Prostate gland (tissue), 2 donors: ENCODE data around the gene ANTXR1. TPM values are rescaled to one million over a fixed set of nuclear protein-coding genes. Genes with fewer than 3 reads are reported as not detected.
A peak's percentile ranks its signal among the peaks of the same experiment; 100 is the strongest.

Experiments
- DNase-seq: peaks from one replicate; pipeline ENCODE4 v3.0.0-alpha.2; 2019; ENCODE audit warnings: low spot score
- H3K27ac ChIP-seq, 2 donors: fragments of 200-600 bp; sonication (generic); 2 replicates each; pipeline ENCODE4 v1.5.1; 2017 to 2019
- H3K27me3 ChIP-seq: fragments of 200-600 bp; sonication (generic); replicated peaks from 2 replicates; pipeline ENCODE4 v1.5.1; 2019; ENCODE audit not compliant: insufficient read depth
- H3K36me3 ChIP-seq, 2 donors: fragments of 200-600 bp; sonication (generic); 1 replicate in 1 of 2; 2 replicates in 1 of 2; pipeline versions ENCODE4 v1.5.1 to v1.8.1; 2017 to 2019
- H3K4me1 ChIP-seq: fragments of 200-600 bp; sonication (generic); replicated peaks from 2 replicates; pipeline ENCODE4 v1.5.1; 2019
- H3K4me3 ChIP-seq, 2 donors: fragments of 200-600 bp; sonication (generic); 2 replicates each; pipeline ENCODE4 v1.5.1; 2017 to 2019
- H3K9me3 ChIP-seq: fragments of 200-600 bp; sonication (generic); 2 replicates; pipeline ENCODE4 v1.5.1; 2017
- POLR2A ChIP-seq: fragments of 450-650 bp; IDR thresholded peaks from one replicate; pipeline ENCODE4 v1.6.1; 2016; ENCODE audit warnings: antibody characterized with exemption, mild to moderate bottlenecking
- POLR2AphosphoS5 ChIP-seq: sonication (generic); formaldehyde crosslinking; IDR thresholded peaks from one replicate; pipeline ENCODE4 v1.6.1; 2017; ENCODE audit warnings: antibody characterized with exemption
- WGBS: methylation state at CpG from one replicate; pipeline ENCODE4 v1.1.5; 2018; 5-methylcytosine and 5-hydroxymethylcytosine counted together
- intact Hi-C: fragments of 100-400 bp; cut with DNase I; formaldehyde crosslinking; loops from one replicate; pipeline ENCODE4 v1.14.2; 2022
- total RNA-seq, 2 donors: library from RNA; depleted of rRNA; stranded (reverse); fragments of >200 nt; gene quantifications; one replicate each; pipeline ENCODE4 v1.1.0, GENCODE V29; 2016
- TF ChIP-seq, protein P1 (sequence below), 4 experiments: fragments of 200-600 bp in 2 of 4; fragments of 450-650 bp in 2 of 4; sonication (generic) in 2 of 4; IDR thresholded peaks; 1 replicate in 3 of 4; 2 replicates in 1 of 4; pipeline ENCODE4 v1.5.1; 2016 to 2019; ENCODE audit warnings: antibody characterized with exemption in 4 of 4, mild to moderate bottlenecking in 2 of 4, moderate library complexity in 2 of 4

ANTXR1 gene
- total RNA-seq, 2 donors from 2014 or later = 25.8 to 48.7 TPM

DNA sequence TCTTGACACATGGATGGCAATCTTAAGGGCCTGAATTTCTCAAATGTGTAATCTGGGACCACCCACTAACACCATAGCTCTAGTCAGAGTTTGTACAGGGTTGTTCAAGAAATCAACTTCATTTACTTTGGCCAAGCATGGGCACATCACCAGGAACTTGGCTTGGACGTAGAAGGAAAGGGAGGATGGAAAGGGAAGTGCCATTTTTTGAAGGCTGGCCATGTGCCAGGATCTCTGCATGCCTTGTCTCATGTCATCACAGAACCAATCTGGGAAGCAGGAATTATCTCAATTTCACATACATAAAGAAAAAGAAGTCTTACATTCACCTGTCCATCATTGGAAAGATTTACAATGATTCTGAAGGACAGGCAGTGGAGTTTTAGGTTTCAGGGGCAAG, 128.1 kb downstream of the ANTXR1 start:
- intact Hi-C loops = loop anchor here (10.0 kb wide), 1 partner anchor 126 kb away; the partner anchor contains the start of gene ANTXR1
- no peak for DNase-seq
- Histone ChIP-seq H3K4me3 (no peak overlapping the region), H3K27ac (no peak overlapping the region), H3K27me3 (no peaks in the 10 kb centered on the region), H3K9me3 (no peaks in the 10 kb centered on the region), H3K4me1 (no peaks in the 10 kb centered on the region), H3K36me3 (no peaks in the 10 kb centered on the region)
- 68% methylated on average over 1 of the region's 1 CpG for WGBS
- TF ChIP-seq POLR2AphosphoS5 (no peak), POLR2A (no peak)
- TF ChIP-seq, protein P1, sequence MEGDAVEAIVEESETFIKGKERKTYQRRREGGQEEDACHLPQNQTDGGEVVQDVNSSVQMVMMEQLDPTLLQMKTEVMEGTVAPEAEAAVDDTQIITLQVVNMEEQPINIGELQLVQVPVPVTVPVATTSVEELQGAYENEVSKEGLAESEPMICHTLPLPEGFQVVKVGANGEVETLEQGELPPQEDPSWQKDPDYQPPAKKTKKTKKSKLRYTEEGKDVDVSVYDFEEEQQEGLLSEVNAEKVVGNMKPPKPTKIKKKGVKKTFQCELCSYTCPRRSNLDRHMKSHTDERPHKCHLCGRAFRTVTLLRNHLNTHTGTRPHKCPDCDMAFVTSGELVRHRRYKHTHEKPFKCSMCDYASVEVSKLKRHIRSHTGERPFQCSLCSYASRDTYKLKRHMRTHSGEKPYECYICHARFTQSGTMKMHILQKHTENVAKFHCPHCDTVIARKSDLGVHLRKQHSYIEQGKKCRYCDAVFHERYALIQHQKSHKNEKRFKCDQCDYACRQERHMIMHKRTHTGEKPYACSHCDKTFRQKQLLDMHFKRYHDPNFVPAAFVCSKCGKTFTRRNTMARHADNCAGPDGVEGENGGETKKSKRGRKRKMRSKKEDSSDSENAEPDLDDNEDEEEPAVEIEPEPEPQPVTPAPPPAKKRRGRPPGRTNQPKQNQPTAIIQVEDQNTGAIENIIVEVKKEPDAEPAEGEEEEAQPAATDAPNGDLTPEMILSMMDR (IDR thresholded peaks at IDR 0.05) = no peak

DNA sequence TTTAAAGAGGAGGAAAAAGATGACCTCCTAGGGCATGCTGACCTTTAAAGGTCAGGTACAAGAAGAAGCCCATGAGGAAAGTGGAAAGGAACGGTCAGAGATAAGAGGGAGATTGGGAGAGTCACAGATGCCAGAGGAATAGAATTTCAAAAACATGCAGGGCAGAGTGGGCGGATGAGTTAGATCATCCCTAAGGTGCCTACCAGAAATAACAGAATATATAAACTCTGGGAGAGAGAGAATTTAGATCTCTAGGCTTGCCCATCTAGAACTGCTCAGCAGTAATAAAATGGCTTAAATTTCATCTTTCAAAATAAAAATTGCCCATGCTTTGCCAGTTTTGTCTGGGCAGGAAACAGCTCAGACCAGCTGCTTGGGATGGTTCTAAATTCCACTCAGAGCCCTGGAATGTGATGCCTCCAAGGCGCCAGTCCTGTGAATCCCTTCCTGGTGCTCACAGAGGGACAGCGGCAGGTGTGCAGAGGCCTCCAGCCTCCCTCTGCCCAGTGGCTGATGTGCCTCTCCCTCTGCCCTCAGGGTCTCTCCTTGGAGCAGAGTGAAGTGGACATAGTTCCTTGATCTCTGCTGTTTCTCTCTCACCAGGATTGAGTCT, 130.9 kb downstream of the ANTXR1 start:
- Histone ChIP-seq H3K4me1 (no peaks in the 10 kb centered on the region), H3K9me3 (no peaks in the 10 kb centered on the region), H3K27ac (no peak overlapping the region), H3K36me3 (no peaks in the 10 kb centered on the region), H3K4me3 (no peak overlapping the region), H3K27me3 (no peaks in the 10 kb centered on the region)
- TF ChIP-seq, protein P1 (IDR thresholded peaks at IDR 0.05) = no peak
- TF ChIP-seq POLR2AphosphoS5 (no peak), POLR2A (no peak)
- intact Hi-C loops = loop anchor here (10.0 kb wide), 1 partner anchor 129 kb away; the partner anchor contains the start of gene ANTXR1
- no peak for DNase-seq
- 78% methylated on average over 4 of the region's 4 CpGs for WGBS

DNA sequence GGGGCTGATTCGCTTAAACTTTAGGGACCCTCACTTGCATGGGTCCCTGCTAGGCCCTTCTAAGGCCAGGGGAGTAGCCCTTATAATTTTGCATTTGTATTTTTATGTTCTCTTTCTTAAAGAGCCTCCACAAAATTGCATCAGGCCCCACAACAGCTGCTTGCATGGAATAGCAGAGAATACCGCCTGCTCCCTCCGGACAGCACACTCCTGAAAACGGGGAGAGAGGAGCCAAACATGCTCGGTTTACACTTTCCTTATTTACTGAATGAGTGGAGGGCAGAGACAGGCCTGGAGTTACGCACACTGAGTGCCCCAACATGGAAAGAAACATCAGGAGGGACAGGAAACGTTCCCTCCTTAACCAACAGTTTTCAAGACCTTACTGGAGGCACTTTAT, 132.2 kb downstream of the ANTXR1 start:
- H3K4me3 ChIP-seq = no peak overlapping the region
- WGBS = 75% methylated on average over 7 of the region's 7 CpGs
- H3K4me1 ChIP-seq = no peaks in the 10 kb centered on the region
- H3K27ac ChIP-seq = no peak overlapping the region
- DNase-seq = no peak
- H3K36me3 ChIP-seq = no peaks in the 10 kb centered on the region
- no peaks in the 10 kb centered on the region for H3K27me3 ChIP-seq
- H3K9me3 ChIP-seq = no peaks in the 10 kb centered on the region
- intact Hi-C loops = loop anchor here (10.0 kb wide), 1 partner anchor 130 kb away; the partner anchor contains the start of gene ANTXR1
- TF ChIP-seq POLR2A (no peak), POLR2AphosphoS5 (no peak)

DNA sequence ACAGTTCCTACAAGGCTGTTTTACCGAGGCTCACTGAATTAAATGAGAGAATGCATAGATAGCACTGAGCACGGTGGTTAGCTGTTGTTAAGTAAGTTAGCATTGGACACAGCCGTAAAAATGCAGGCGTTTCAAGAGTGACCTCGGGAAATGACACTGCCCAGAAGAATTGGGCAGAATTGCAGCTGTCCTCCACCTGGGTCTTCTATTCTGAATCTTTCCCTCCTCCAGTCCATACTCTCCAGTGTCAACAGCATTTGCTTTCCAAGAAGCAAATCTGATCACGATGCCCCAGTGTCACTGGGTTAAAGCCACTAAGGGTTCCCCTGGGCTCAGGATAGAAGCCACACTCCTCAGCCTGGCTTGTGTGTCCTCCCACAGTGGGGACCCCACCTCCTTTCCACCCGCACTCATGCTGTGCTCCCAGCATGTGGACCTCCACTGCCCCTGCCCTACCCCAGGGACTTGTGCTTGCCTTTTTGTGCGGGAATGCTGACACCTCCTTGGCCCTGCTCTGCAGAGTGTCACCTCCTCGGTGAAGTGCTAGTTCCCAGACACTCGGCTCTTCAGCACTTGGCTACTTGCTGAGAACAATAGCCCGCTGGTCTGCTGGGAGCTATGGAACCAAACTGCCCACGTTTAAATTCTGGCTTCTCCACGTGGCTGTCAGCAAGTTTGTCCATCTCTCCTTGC, 135.0 kb downstream of the ANTXR1 start:
- intact Hi-C loops = loop anchor here (10.0 kb wide), 1 partner anchor 133 kb away; the partner anchor contains the start of gene ANTXR1
- Histone ChIP-seq H3K9me3 (no peaks in the 10 kb centered on the region), H3K27me3 (no peaks in the 10 kb centered on the region), H3K4me1 (no peaks in the 10 kb centered on the region), H3K27ac (no peak overlapping the region), H3K4me3 (no peak overlapping the region), H3K36me3 (no peaks in the 10 kb centered on the region)
- no peak for TF ChIP-seq POLR2A
- no peak for DNase-seq
- 77% methylated on average over 13 of the region's 13 CpGs for WGBS

DNA sequence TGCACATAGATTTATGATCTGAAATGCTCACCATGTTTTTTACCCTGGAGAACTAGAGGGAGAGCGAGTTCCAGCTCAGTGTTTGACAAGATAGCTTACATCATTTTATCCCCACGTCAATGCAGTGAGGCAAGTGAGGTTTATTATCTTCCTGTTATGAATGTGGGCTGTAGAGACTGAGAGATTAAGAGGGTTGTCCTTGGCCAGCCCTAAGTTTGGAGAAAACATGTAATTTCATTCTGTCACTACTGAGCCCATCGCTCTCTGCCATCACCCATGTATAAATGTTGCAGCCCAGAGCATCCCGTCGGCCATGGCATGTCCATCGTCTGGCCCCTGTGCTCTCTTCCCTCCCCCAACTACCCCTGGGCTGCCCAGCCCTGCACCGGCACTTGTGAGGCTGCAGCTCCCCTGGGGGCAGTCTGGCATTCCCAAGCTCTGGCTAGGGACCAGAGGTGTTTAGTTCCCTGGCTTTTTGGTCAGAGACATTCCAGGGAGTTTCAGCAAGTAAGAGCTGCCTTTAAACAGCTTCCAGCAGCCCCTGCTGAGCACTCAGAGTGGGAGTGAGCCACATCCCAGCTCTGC, 136.7 kb downstream of the ANTXR1 start:
- DNase-seq = no peak
- intact Hi-C loops = loop anchor here (10.0 kb wide), 1 partner anchor 135 kb away; the partner anchor contains the start of gene ANTXR1
- no peaks in the 10 kb centered on the region for H3K4me1 ChIP-seq
- H3K36me3 ChIP-seq = no peaks in the 10 kb centered on the region
- no peaks in the 10 kb centered on the region for H3K9me3 ChIP-seq
- peak overlapping the region in 1 of 2 donors; percentile 42 for H3K27ac ChIP-seq
- 36% methylated on average over 7 of the region's 7 CpGs for WGBS
- TF ChIP-seq, protein P1 (IDR thresholded peaks at IDR 0.05) = no peak
- TF ChIP-seq POLR2AphosphoS5 (no peak), POLR2A (no peak)
- H3K4me3 ChIP-seq = no peak overlapping the region
- H3K27me3 ChIP-seq = no peaks in the 10 kb centered on the region
